Sigmoid colon (tissue), 7 donors: Measurements from ENCODE around the gene EPN2. TPM values are rescaled to one million over a fixed set of nuclear protein-coding genes. Genes with fewer than 3 reads are reported as not detected.
A peak's percentile ranks its signal among the peaks of the same experiment; 100 is the strongest.

Source experiments
- DNase-seq: peaks from one replicate; pipeline ENCODE4 v3.0.0-alpha.2; 2019
- H3K27ac ChIP-seq, 4 donors: fragments of 200-600 bp; sonication (generic); one replicate each; pipeline ENCODE4 v1.5.1; 2016 to 2019; ENCODE audit warnings: mild to moderate bottlenecking in 1 of 4
- H3K27me3 ChIP-seq, 3 donors: fragments of 200-600 bp; sonication (generic); one replicate each; pipeline ENCODE4 v1.5.1; 2019; ENCODE audit warnings: mild to moderate bottlenecking in 1 of 3
- H3K36me3 ChIP-seq, 4 donors: fragments of 200-600 bp; sonication (generic); one replicate each; pipeline ENCODE4 v1.5.1; 2016 to 2019
- H3K4me1 ChIP-seq, 4 donors: fragments of 200-600 bp; sonication (generic); one replicate each; pipeline ENCODE4 v1.5.1; 2017 to 2019
- H3K4me3 ChIP-seq, 4 donors: fragments of 200-600 bp; sonication (generic); one replicate each; pipeline ENCODE4 v1.5.1; 2017 to 2019; ENCODE audit warnings: mild to moderate bottlenecking in 2 of 4, moderate library complexity in 1 of 4
- H3K9me3 ChIP-seq, 4 donors: fragments of 200-600 bp in 3 of 4; sonication (generic) in 3 of 4; one replicate each; pipeline versions ENCODE4 v1.5.1 to v1.6.1; 2013 to 2019
- EP300 ChIP-seq, 4 donors: sonication (generic); formaldehyde crosslinking; IDR thresholded peaks; one replicate each; pipeline ENCODE4 v1.6.1; 2017; ENCODE audit warnings: antibody characterized with exemption in 4 of 4
- POLR2A ChIP-seq, 2 donors: fragments of 450-650 bp; IDR thresholded peaks; one replicate each; pipeline ENCODE4 v1.6.1; 2016; ENCODE audit warnings: antibody characterized with exemption in 2 of 2, mild to moderate bottlenecking in 2 of 2, moderate library complexity in 2 of 2
- POLR2AphosphoS5 ChIP-seq, 4 donors: sonication (generic); formaldehyde crosslinking; IDR thresholded peaks; one replicate each; pipeline ENCODE4 v1.6.1; 2017; ENCODE audit warnings: antibody characterized with exemption in 4 of 4
- WGBS, 2 donors: extraction: QIAGEN DNeasy Blood & Tissue Kit; methylation state at CpG; one replicate each; pipeline ENCODE4 v1.1.7; 2013; 5-methylcytosine and 5-hydroxymethylcytosine counted together
- intact Hi-C: fragments of 100-400 bp; cut with DNase I; formaldehyde crosslinking; loops from one replicate; pipeline ENCODE4 v1.15.1; 2023
- polyA plus RNA-seq, 3 donors: library from polyadenylated mRNA; stranded (reverse); fragments of 200-250 nt; gene quantifications; one replicate each; pipeline ENCODE4 v1.2.3, GENCODE V29; 2013
- total RNA-seq, 4 donors: library from RNA; depleted of rRNA; stranded (reverse); fragments of >200 nt; gene quantifications; one replicate each; pipeline ENCODE4 v1.1.0, GENCODE V29; 2016
- TF ChIP-seq, protein P1 (sequence below), 4 experiments: fragments of 450-650 bp in 3 of 4; fragments of 200-600 bp in 1 of 4; IDR thresholded peaks; one replicate each; pipeline ENCODE4 v1.5.1; 2016 to 2019; ENCODE audit warnings: antibody characterized with exemption in 4 of 4, mild to moderate bottlenecking in 3 of 4, moderate library complexity in 2 of 4
- donor health status: healthy with polysubstance abuse.
- donor health status: Bipolar disorder and iron deficiency.
- donor health status: healthy.

The EPN2 gene
- total and polyA plus RNA-seq, 7 donors, result 12.0 to 55.4 (median 31.7) TPM

GRCh38 chr17:19301973-19302372 is 64.8 kb downstream of the EPN2 start:
- Histone ChIP-seq H3K4me1 (peaks cover 0 to 54% (median 37%) of the 10 kb centered on the region in 4 donors), H3K27me3 (no peaks in the 10 kb centered on the region), H3K36me3 (no peaks in the 10 kb centered on the region), H3K27ac (no peak overlapping the region), H3K4me3 (no peak overlapping the region), H3K9me3 (no peaks in the 10 kb centered on the region)
- no peak for TF ChIP-seq POLR2A (IDR thresholded peaks at IDR 0.05)
- no peak for TF ChIP-seq EP300 (IDR thresholded peaks at IDR 0.05)
- no peak for TF ChIP-seq POLR2AphosphoS5 (IDR thresholded peaks at IDR 0.05)
- 71 to 90% methylated on average over 9 of the region's 9 CpGs for WGBS, 2 donors
- intact Hi-C loops, result no loop called here
- DNase-seq, result peak; percentile 39

DNA sequence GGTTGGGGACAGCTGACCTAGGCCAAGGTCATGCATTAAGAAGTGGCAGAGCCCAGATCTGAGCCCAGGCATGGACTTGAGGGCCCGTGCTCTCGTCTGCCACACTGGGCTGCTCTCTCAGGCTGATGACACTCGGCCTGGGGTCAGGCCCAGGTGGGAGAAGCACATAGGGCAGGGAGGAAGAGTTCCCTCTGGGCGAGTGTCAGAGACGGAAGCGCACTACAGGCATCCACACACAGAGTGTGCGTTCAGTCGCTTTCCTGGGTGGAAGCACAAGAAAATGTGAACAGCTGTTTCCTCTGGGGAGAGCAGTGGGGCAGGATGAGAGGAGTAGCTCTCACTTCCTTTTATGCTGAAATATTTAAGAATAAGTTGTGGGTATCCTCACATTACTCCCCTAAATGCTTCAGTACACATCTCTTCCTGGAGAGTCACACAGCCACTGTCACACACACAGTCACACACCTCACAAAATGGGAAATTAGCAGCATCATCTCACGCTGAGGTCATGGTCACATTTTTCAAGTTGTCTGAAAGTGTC is 65.7 kb downstream of the EPN2 start:
- Histone ChIP-seq H3K4me1 (peaks cover 0 to 45% (median 30%) of the 10 kb centered on the region in 4 donors), H3K36me3 (no peaks in the 10 kb centered on the region), H3K27ac (peak overlapping the region in 1 of 4 donors; percentile 18), H3K9me3 (no peaks in the 10 kb centered on the region), H3K27me3 (no peaks in the 10 kb centered on the region), H3K4me3 (no peak overlapping the region)
- TF ChIP-seq, protein P1, sequence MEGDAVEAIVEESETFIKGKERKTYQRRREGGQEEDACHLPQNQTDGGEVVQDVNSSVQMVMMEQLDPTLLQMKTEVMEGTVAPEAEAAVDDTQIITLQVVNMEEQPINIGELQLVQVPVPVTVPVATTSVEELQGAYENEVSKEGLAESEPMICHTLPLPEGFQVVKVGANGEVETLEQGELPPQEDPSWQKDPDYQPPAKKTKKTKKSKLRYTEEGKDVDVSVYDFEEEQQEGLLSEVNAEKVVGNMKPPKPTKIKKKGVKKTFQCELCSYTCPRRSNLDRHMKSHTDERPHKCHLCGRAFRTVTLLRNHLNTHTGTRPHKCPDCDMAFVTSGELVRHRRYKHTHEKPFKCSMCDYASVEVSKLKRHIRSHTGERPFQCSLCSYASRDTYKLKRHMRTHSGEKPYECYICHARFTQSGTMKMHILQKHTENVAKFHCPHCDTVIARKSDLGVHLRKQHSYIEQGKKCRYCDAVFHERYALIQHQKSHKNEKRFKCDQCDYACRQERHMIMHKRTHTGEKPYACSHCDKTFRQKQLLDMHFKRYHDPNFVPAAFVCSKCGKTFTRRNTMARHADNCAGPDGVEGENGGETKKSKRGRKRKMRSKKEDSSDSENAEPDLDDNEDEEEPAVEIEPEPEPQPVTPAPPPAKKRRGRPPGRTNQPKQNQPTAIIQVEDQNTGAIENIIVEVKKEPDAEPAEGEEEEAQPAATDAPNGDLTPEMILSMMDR (IDR thresholded peaks at IDR 0.05), result no peak
- peak in 1 of 4 donors; percentile 17 for TF ChIP-seq POLR2AphosphoS5 (IDR thresholded peaks at IDR 0.05)
- intact Hi-C loops, result no loop called here
- peak; percentile 68 for DNase-seq
- WGBS, 2 donors, result 56 to 89% methylated on average over 9 of the region's 9 CpGs

GRCh38 chr17:19303367-19303776 is 66.2 kb downstream of the EPN2 start:
- peaks cover 0 to 40% (median 26%) of the 10 kb centered on the region in 4 donors for H3K4me1 ChIP-seq
- TF ChIP-seq POLR2AphosphoS5 (IDR thresholded peaks at IDR 0.05), result no peak
- no peak for TF ChIP-seq POLR2A (IDR thresholded peaks at IDR 0.05)
- TF ChIP-seq, protein P1 (IDR thresholded peaks at IDR 0.05), result no peak
- no peak for TF ChIP-seq EP300 (IDR thresholded peaks at IDR 0.05)
- peak; percentile 63 for DNase-seq
- intact Hi-C loops, result no loop called here
- H3K9me3 ChIP-seq, result no peaks in the 10 kb centered on the region
- H3K27ac ChIP-seq, result peak overlapping the region in 1 of 4 donors; percentile 18
- H3K36me3 ChIP-seq, result no peaks in the 10 kb centered on the region
- 84 to 89% methylated on average over 9 of the region's 9 CpGs for WGBS, 2 donors
- H3K27me3 ChIP-seq, result no peaks in the 10 kb centered on the region
- no peak overlapping the region for H3K4me3 ChIP-seq

DNA sequence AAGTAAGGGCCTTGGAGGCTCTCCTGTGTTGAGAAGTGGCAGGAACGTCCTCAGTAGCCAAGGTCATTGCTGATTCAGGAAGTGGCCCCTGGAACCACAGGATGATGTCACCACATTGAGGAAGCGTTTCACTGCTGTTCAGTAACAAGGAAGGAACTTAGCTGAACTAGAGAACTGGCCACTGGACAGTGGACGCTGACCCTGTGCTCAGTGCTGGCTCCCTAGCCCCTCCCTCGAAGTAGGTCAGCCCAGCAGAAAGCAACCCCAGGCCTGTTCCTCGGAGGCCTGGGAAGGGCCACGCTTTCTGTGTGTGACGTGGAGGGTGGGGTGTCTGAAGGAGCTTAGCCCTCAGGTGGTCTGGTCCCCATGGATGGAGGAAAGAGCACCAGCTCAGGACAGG is 67.0 kb downstream of the EPN2 start:
- Histone ChIP-seq H3K4me1 (peaks cover 0 to 32% (median 18%) of the 10 kb centered on the region in 4 donors), H3K27ac (peak overlapping the region in 3 of 4 donors; percentile 12 to 37 (median 33)), H3K9me3 (no peaks in the 10 kb centered on the region), H3K4me3 (no peak overlapping the region), H3K36me3 (no peaks in the 10 kb centered on the region), H3K27me3 (no peaks in the 10 kb centered on the region)
- peak; percentile 72 for DNase-seq
- peak in 1 of 4 donors; percentile 57 for TF ChIP-seq POLR2AphosphoS5 (IDR thresholded peaks at IDR 0.05)
- TF ChIP-seq, protein P1 (IDR thresholded peaks at IDR 0.05), result no peak
- intact Hi-C loops, result no loop called here
- 55 to 64% methylated on average over 7 of the region's 7 CpGs for WGBS, 2 donors

DNA sequence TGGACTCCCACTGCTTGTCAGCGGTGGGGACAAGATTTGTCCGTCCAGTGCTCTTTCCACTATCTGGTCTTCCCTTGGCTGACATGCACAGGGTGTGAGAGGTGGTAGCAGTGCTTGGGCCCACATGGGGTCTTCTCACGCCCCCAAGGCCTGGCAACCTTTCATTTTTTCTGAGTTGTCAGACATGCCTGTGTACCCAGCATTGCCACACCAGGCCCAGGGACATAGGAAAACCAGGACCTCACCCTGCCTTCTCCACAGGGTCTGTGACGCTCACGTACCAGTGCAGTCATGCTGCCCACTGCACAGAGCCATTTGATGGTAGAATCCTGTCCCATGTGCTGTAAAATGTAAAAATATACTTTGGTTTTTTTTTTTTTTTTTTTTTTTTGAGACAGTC is 67.6 kb downstream of the EPN2 start:
- Histone ChIP-seq H3K9me3 (no peaks in the 10 kb centered on the region), H3K36me3 (peaks cover 0 to 3% (median under 1%) of the 10 kb centered on the region in 4 donors), H3K27me3 (no peaks in the 10 kb centered on the region), H3K4me3 (no peak overlapping the region), H3K27ac (peak overlapping the region in 2 of 4 donors; percentile 33 to 37), H3K4me1 (peaks cover 0 to 26% (median 13%) of the 10 kb centered on the region in 4 donors)
- 95 to 98% methylated on average over 5 of the region's 5 CpGs for WGBS, 2 donors
- TF ChIP-seq, protein P1 (IDR thresholded peaks at IDR 0.05), result no peak
- intact Hi-C loops, result no loop called here
- peak; percentile 62 for DNase-seq
